H1 (cell line): ENCODE results near the gene KLHL14. TPM values are rescaled to one million over a fixed set of nuclear protein-coding genes. Genes with fewer than 3 reads are reported as not detected.

Source experiments
- NRF1 ChIP-seq: IDR thresholded peaks from 2 replicates; pipeline ENCODE4 v1.6.1; 2011; ENCODE audit warnings: mild to moderate bottlenecking, low read depth, low read length, improper control_type of control experiment
- polyA plus RNA-seq, 7 experiments: library from polyadenylated mRNA; depleted of rRNA in 3 of 7; stranded (reverse) in 5 of 7; unstranded in 2 of 7; fragments of >200 nt in 5 of 7; fragments of 200-250 nt in 2 of 7; gene quantifications; 1 replicate in 5 of 7; 2 replicates in 1 of 7; 4 replicates in 1 of 7; pipeline versions ENCODE4 v1.2.1 to v1.2.3, GENCODE V29; 2011 to 2013; ENCODE audit warnings: missing spikeins in 2 of 7, mixed read lengths in 2 of 7
- total RNA-seq: library from RNA; stranded (reverse); fragmentation: NEBNext Ultra II Directional; extraction: Animal tissue kit (Norgen Biotek cat#: 25700); gene quantifications from 2 replicates; pipeline ENCODE4 v1.2.1, GENCODE V29; 2021

The KLHL14 gene
- total and polyA plus RNA-seq, 2 of the 8 experiments (the other 6 are each of a cell fraction or from before 2014, with no cell fraction given), result 1.1 to 1.2 TPM

- no peak for TF ChIP-seq NRF1
These were observed 95.2 kb downstream of the KLHL14 start (continued) for GRCh38 chr18:32677578-32677977.
